Neural crest cell (in vitro differentiated cells): Measurements from ENCODE around the gene RNASEH2A. TPM values are rescaled to one million over a fixed set of nuclear protein-coding genes. Genes with fewer than 3 reads are reported as not detected.

Experiments
- DNase-seq: peaks from one replicate; pipeline ENCODE4 v3.0.0; 2021; ENCODE audit warnings: low read depth, mixed read lengths, low spot score
- H3K27ac Mint-ChIP-seq: one replicate; pipeline ENCODE4 v1.8.0; 2021; ENCODE audit warnings: mild to moderate bottlenecking, mixed read lengths; ENCODE audit not compliant: unreplicated experiment
- H3K27me3 Mint-ChIP-seq: 2 replicates; pipeline ENCODE4 v1.8.0; 2021; ENCODE audit warnings: low read depth, mild to moderate bottlenecking, mixed read lengths
- H3K36me3 Mint-ChIP-seq: 2 replicates; pipeline ENCODE4 v1.8.0; 2021; ENCODE audit warnings: low read depth, mild to moderate bottlenecking, mixed read lengths
- H3K4me1 Mint-ChIP-seq: 2 replicates; pipeline ENCODE4 v1.8.0; 2021; ENCODE audit warnings: mixed read lengths
- H3K4me3 Mint-ChIP-seq: one replicate; pipeline ENCODE4 v1.8.0; 2021; ENCODE audit warnings: mild to moderate bottlenecking, mixed read lengths
- H3K9me3 Mint-ChIP-seq: 2 replicates; pipeline ENCODE4 v1.8.0; 2021; ENCODE audit warnings: mixed read lengths
- total RNA-seq: library from RNA; stranded (reverse); gene quantifications from 2 replicates; pipeline ENCODE4 v1.2.1, GENCODE V29; 2021
- TF ChIP-seq, protein P1 (sequence below): fragments of 200-600 bp; sonication (generic); conservative IDR thresholded peaks from 2 replicates; pipeline ENCODE4 v1.5.0; 2021; ENCODE audit warnings: antibody characterized with exemption, mild to moderate bottlenecking

RNASEH2A gene
- total RNA-seq, 1 donor from 2014 or later: 87.4 TPM

DNA sequence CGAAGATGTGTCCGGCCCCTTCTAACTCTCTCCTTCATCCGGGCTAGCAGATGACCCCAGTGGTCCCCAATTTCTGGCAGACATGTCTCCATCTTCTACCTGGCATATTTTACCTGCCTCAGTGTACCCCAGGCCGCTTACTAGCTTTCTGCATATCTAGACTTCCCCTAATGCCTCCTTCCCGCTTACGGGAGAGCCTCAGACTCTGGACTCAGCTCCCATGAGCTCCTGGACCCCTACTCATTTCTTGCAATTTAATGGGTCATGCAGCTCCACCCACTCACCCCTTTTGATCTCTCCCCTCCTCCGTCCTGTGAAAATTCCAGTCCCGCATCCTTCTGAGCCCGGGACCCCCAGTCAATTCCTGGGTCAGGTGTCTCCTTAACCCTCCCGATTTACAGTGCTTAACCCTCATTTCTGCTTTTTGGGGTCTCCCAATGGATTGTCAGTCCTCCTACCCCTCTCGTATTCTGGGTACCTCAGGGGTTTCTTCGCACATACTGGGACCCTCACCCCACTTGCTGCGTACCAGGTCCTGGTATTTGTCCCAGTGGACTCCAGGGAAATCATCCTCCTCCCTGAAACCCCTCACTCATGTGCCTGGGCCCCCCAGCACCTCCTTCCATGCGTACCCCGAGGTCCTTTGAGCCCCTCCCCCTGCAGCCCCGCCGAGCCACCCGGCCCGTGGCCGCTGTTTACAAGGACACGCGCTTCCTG, 15.6 kb upstream of the RNASEH2A start:
- H3K27ac Mint-ChIP-seq: no peak overlapping the region
- DNase-seq: no peak
- TF ChIP-seq, protein P1, sequence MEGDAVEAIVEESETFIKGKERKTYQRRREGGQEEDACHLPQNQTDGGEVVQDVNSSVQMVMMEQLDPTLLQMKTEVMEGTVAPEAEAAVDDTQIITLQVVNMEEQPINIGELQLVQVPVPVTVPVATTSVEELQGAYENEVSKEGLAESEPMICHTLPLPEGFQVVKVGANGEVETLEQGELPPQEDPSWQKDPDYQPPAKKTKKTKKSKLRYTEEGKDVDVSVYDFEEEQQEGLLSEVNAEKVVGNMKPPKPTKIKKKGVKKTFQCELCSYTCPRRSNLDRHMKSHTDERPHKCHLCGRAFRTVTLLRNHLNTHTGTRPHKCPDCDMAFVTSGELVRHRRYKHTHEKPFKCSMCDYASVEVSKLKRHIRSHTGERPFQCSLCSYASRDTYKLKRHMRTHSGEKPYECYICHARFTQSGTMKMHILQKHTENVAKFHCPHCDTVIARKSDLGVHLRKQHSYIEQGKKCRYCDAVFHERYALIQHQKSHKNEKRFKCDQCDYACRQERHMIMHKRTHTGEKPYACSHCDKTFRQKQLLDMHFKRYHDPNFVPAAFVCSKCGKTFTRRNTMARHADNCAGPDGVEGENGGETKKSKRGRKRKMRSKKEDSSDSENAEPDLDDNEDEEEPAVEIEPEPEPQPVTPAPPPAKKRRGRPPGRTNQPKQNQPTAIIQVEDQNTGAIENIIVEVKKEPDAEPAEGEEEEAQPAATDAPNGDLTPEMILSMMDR: no peak
- H3K36me3 Mint-ChIP-seq: no peaks in the 10 kb centered on the region
- H3K9me3 Mint-ChIP-seq: no peaks in the 10 kb centered on the region
- peak overlapping the region; percentile 80 for H3K4me3 Mint-ChIP-seq
- H3K27me3 Mint-ChIP-seq: peaks cover 15% of the 10 kb centered on the region
- H3K4me1 Mint-ChIP-seq: peaks cover 41% of the 10 kb centered on the region

GRCh38 chr19:12791345-12792050, 14.9 kb upstream of the RNASEH2A start, which contains the start of gene JUNB:
JUNB (plus strand) TSS chr19:12791486; CDS start chr19:12791772, 286 bp downstream.
- Mint-ChIP-seq H3K36me3 (no peaks in the 10 kb centered on the region), H3K27me3 (peaks cover 18% of the 10 kb centered on the region), H3K4me3 (peak within 1 kb of the TSS; percentile 94), H3K27ac (peak within 1 kb of the TSS; percentile 90), H3K4me1 (peaks cover 48% of the 10 kb centered on the region), H3K9me3 (no peaks in the 10 kb centered on the region)
- TF ChIP-seq, protein P1: peak; percentile 35
- peak; percentile 88 for DNase-seq

DNA sequence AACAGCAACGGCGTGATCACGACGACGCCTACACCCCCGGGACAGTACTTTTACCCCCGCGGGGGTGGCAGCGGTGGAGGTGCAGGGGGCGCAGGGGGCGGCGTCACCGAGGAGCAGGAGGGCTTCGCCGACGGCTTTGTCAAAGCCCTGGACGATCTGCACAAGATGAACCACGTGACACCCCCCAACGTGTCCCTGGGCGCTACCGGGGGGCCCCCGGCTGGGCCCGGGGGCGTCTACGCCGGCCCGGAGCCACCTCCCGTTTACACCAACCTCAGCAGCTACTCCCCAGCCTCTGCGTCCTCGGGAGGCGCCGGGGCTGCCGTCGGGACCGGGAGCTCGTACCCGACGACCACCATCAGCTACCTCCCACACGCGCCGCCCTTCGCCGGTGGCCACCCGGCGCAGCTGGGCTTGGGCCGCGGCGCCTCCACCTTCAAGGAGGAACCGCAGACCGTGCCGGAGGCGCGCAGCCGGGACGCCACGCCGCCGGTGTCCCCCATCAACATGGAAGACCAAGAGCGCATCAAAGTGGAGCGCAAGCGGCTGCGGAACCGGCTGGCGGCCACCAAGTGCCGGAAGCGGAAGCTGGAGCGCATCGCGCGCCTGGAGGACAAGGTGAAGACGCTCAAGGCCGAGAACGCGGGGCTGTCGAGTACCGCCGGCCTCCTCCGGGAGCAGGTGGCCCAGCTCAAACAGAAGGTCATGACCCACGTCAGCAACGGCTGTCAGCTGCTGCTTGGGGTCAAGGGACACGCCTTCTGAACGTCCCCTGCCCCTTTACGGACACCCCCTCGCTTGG, 14.1 kb upstream of the RNASEH2A start:
- no peaks in the 10 kb centered on the region for H3K9me3 Mint-ChIP-seq
- peaks cover 51% of the 10 kb centered on the region for H3K4me1 Mint-ChIP-seq
- peaks cover 18% of the 10 kb centered on the region for H3K27me3 Mint-ChIP-seq
- TF ChIP-seq, protein P1: no peak
- no peaks in the 10 kb centered on the region for H3K36me3 Mint-ChIP-seq
- peak; percentile 58 for DNase-seq
- H3K27ac Mint-ChIP-seq: peak overlapping the region; percentile 90
- peak overlapping the region; percentile 94 for H3K4me3 Mint-ChIP-seq

DNA sequence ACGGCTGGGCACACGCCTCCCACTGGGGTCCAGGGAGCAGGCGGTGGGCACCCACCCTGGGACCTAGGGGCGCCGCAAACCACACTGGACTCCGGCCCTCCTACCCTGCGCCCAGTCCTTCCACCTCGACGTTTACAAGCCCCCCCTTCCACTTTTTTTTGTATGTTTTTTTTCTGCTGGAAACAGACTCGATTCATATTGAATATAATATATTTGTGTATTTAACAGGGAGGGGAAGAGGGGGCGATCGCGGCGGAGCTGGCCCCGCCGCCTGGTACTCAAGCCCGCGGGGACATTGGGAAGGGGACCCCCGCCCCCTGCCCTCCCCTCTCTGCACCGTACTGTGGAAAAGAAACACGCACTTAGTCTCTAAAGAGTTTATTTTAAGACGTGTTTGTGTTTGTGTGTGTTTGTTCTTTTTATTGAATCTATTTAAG, 13.5 kb upstream of the RNASEH2A start:
- TF ChIP-seq, protein P1: no peak
- Mint-ChIP-seq H3K27ac (peak overlapping the region; percentile 27), H3K4me3 (peak overlapping the region; percentile 94), H3K9me3 (no peaks in the 10 kb centered on the region), H3K4me1 (peaks cover 51% of the 10 kb centered on the region), H3K27me3 (peaks cover 18% of the 10 kb centered on the region), H3K36me3 (no peaks in the 10 kb centered on the region)
- no peak for DNase-seq
